ENCODE data around the gene SH3GL1. TPM values are rescaled to one million over a fixed set of nuclear protein-coding genes. Genes with fewer than 3 reads are reported as not detected.

SH3GL1 gene
- total RNA-seq, 2 experiments from 2014 or later, result 39.3 to 40.9 TPM

GRCh38 chr19:4328243-4328990 lies 71.9 kb downstream of the SH3GL1 start:
- Histone ChIP-seq H3K4me3 (ENCODE audit: low read length) (peak overlapping the region; percentile 61), H3K36me3 (ENCODE audit: insufficient read depth, low read length) (no peaks in the 10 kb centered on the region), H3K27ac (ENCODE audit: low read depth in 1 of 2, low read length in 2 of 2) (no peak overlapping the region), H3K27me3 (ENCODE audit: control insufficient read depth in 1 of 2, insufficient read depth in 2 of 2, low read length in 2 of 2) (no peaks in the 10 kb centered on the region), H3K4me1 (ENCODE audit: insufficient read depth, low read length) (peaks cover 31% of the 10 kb centered on the region), H3K9me3 (ENCODE audit: control insufficient read depth in 1 of 2, insufficient read depth in 1 of 2, low read length in 2 of 2) (peaks cover 0 to 8% of the 10 kb centered on the region in 2 experiments)
- DNase-seq (peak; percentile 84 to 99 (median 96)), ATAC-seq (ENCODE audit: poor library complexity) (peak; percentile 83)
- ChIA-PET CTCF (interaction anchor here (0.8 to 1.3 kb wide), 2 partner anchors 42 to 72 kb away, joined by 3 to 5 read pairs; partner anchors contain the start of gene SH3GL1), POLR2A (interaction anchor here (0.6 to 1.3 kb wide), 9 partner anchors 10 to 262 kb away, joined by 3 to 43 read pairs (median 5); partner anchors contain the start of genes CHAF1A, FSD1, HDGFL2 and MPND)
- peaks cover 4% of the 10 kb centered on the region for H3K36me3 Mint-ChIP-seq (ENCODE audit: low read depth)
- intact Hi-C loops (cut with DNase I, micrococcal nuclease), result loop anchor here (1.0 to 5.0 kb wide), 4 partner anchors 14 to 144 kb away; partner anchors contain the start of genes HDGFL2 (in 1 of the 2), UBXN6 (in 1 of the 2) and YJU2 (in 1 of the 2)
- peak overlapping the region; percentile 86 for H3K27ac Mint-ChIP-seq
- no peak for TF ChIP-seq CTCF (IDR thresholded peaks at IDR 0.05)
- no peaks in the 10 kb centered on the region for H3K27me3 Mint-ChIP-seq
- peak overlapping the region; percentile 90 for H3K4me3 Mint-ChIP-seq
- peaks cover 25% of the 10 kb centered on the region for H3K4me1 Mint-ChIP-seq (ENCODE audit: low read depth)
- no peaks in the 10 kb centered on the region for H3K9me3 Mint-ChIP-seq

DNA sequence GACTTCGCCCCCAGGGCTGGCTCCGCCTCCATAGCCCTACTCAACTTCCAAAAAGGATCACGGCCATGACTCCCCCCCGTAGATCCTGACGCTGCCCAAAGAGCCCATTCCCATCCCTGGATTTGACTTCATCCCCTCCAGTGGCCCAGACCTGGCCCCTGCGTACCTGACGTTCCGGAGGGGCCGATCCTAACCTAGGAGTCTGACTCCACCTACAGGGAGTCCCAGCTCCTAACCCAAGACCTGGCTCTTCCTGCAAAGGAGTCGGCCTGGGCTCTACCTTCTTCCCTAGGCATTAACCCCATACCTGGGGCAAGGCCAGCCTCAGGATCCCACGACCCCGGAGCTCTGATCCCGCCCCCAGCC lies 72.5 kb downstream of the SH3GL1 start:
- no peak for DNase-seq
- CTCF ChIA-PET, result interaction anchor here (0.8 to 1.3 kb wide), 2 partner anchors 42 to 73 kb away, joined by 3 to 5 read pairs; partner anchors contain the start of gene SH3GL1
- H3K4me3 ChIP-seq (ENCODE audit: low read length), result peak overlapping the region; percentile 52

More for the DNA sequence above, 72.5 kb downstream of the SH3GL1 start:
- H3K27ac ChIP-seq (ENCODE audit: low read depth in 1 of 2, low read length in 2 of 2), result no peak overlapping the region
- H3K36me3 Mint-ChIP-seq (ENCODE audit: low read depth), result peaks cover 4% of the 10 kb centered on the region
- POLR2A ChIA-PET, result interaction anchor here (0.6 to 1.3 kb wide), 9 partner anchors 10 to 262 kb away, joined by 3 to 43 read pairs (median 5); partner anchors contain the start of genes CHAF1A, FSD1, HDGFL2 and MPND
- H3K27me3 ChIP-seq (ENCODE audit: control insufficient read depth in 1 of 2, insufficient read depth in 2 of 2, low read length in 2 of 2), result no peaks in the 10 kb centered on the region
- peak overlapping the region; percentile 90 for H3K4me3 Mint-ChIP-seq
- ATAC-seq (ENCODE audit: poor library complexity), result peak; percentile 19
- intact Hi-C loops (cut with DNase I, micrococcal nuclease), result loop anchor here (1.0 to 5.0 kb wide), 5 partner anchors 14 to 144 kb away; partner anchors contain the start of genes FSD1 (in 1 of the 2), HDGFL2 (in 1 of the 2), UBXN6 (in 1 of the 2) and YJU2 (in 1 of the 2)
- no peaks in the 10 kb centered on the region for H3K36me3 ChIP-seq (ENCODE audit: insufficient read depth, low read length)
- H3K4me1 Mint-ChIP-seq (ENCODE audit: low read depth), result peaks cover 25% of the 10 kb centered on the region
- H3K27ac Mint-ChIP-seq, result peak overlapping the region; percentile 86
- H3K27me3 Mint-ChIP-seq, result no peaks in the 10 kb centered on the region
- peaks cover 31% of the 10 kb centered on the region for H3K4me1 ChIP-seq (ENCODE audit: insufficient read depth, low read length)
- H3K9me3 Mint-ChIP-seq, result no peaks in the 10 kb centered on the region
- TF ChIP-seq CTCF (IDR thresholded peaks at IDR 0.05), result no peak
- H3K9me3 ChIP-seq (ENCODE audit: control insufficient read depth in 1 of 2, insufficient read depth in 1 of 2, low read length in 2 of 2), result peaks cover 0 to 8% of the 10 kb centered on the region in 2 experiments

All from CD4-positive, alpha-beta T cell (primary cell).